MM.1S (cell line): ENCODE data around the gene CALML5.

Experiments
- DNase-seq: peaks from one replicate; pipeline ENCODE4 v3.0.0-alpha.2; 2015
- H2AFZ ChIP-seq: fragments of 300-600 bp; sonication (generic); 2 replicates; pipeline ENCODE4 v1.6.0; 2016; ENCODE audit warnings: antibody characterized with exemption, low read length
- H3F3A ChIP-seq: fragments of 300-600 bp; sonication (generic); 2 replicates; pipeline ENCODE4 v1.6.1; 2016; ENCODE audit warnings: mild to moderate bottlenecking, antibody characterized with exemption, low read length, moderate library complexity, mixed read lengths; ENCODE audit not compliant: insufficient read depth
- H3K27ac ChIP-seq: fragments of 300-600 bp; sonication (generic); 2 replicates; pipeline ENCODE4 v1.5.1; 2016; ENCODE audit warnings: mild to moderate bottlenecking, low read length
- H3K27me3 ChIP-seq: fragments of 300-600 bp; sonication (generic); replicated peaks from 2 replicates; pipeline ENCODE4 v1.6.0; 2016; ENCODE audit warnings: low read length; ENCODE audit not compliant: insufficient read depth
- H3K36me3 ChIP-seq: fragments of 300-600 bp; sonication (generic); replicated peaks from 2 replicates; pipeline ENCODE4 v1.6.1; 2016; ENCODE audit warnings: mild to moderate bottlenecking, low read length, mixed read lengths; ENCODE audit not compliant: insufficient read depth
- H3K4me1 ChIP-seq: fragments of 300-600 bp; sonication (generic); 2 replicates; pipeline ENCODE4 v1.6.1; 2016; ENCODE audit warnings: low read length, mixed read lengths
- H3K4me2 ChIP-seq: fragments of 300-600 bp; sonication (generic); 2 replicates; pipeline ENCODE4 v1.6.0; 2016; ENCODE audit warnings: low read depth, low read length
- H3K4me3 ChIP-seq: fragments of 300-600 bp; sonication (generic); 2 replicates; pipeline ENCODE4 v1.5.1; 2016; ENCODE audit warnings: low read length, mixed read lengths
- H3K79me2 ChIP-seq: fragments of 300-600 bp; sonication (generic); 2 replicates; pipeline ENCODE4 v1.6.1; 2016; ENCODE audit warnings: mixed run types, low read length, mixed read lengths
- H3K9ac ChIP-seq: fragments of 300-600 bp; sonication (generic); 2 replicates; pipeline ENCODE4 v1.6.1; 2016; ENCODE audit warnings: low read length, mixed read lengths
- H3K9me2 ChIP-seq: fragments of 300-600 bp; sonication (generic); replicated peaks from 2 replicates; pipeline ENCODE4 v1.6.1; 2016; ENCODE audit warnings: mild to moderate bottlenecking, low read length, mixed read lengths; ENCODE audit not compliant: insufficient read depth
- H3K9me3 ChIP-seq: fragments of 300-600 bp; sonication (generic); replicated peaks from 2 replicates; pipeline ENCODE4 v1.6.1; 2016; ENCODE audit warnings: mild to moderate bottlenecking, low read length, mixed read lengths; ENCODE audit not compliant: insufficient read depth
- H4K20me1 ChIP-seq: fragments of 300-600 bp; sonication (generic); 2 replicates; pipeline ENCODE4 v1.6.1; 2016; ENCODE audit warnings: mild to moderate bottlenecking, low read length, moderate library complexity, mixed read lengths; ENCODE audit not compliant: insufficient read depth
- CTCF ChIP-seq: fragments of 300-600 bp; sonication (generic); IDR thresholded peaks from 2 replicates; pipeline ENCODE4 v1.5.1; 2016; ENCODE audit warnings: antibody characterized with exemption, low read length, mixed read lengths
- EZH2 ChIP-seq: fragments of 300-600 bp; sonication (generic); optimal IDR thresholded peaks from 2 replicates; pipeline ENCODE3; 2017; ENCODE audit warnings: low read depth, mild to moderate bottlenecking, antibody characterized with exemption, low read length, mixed read lengths
- EZH2phosphoT487 ChIP-seq: fragments of 300-600 bp; sonication (generic); IDR thresholded peaks from 2 replicates; pipeline ENCODE4 v1.6.1; 2018; ENCODE audit warnings: antibody characterized with exemption, low read length

Gene CALML5

GRCh38 chr10:5465976-5466450, 33.4 kb downstream of the CALML5 start:
- Histone ChIP-seq H2AFZ (no peak overlapping the region), H3K9ac (no peak overlapping the region)
- TF ChIP-seq EZH2phosphoT487: no peak
- no peak for TF ChIP-seq EZH2
- no peak for TF ChIP-seq CTCF

GRCh38 chr10:5464546-5464945, 34.8 kb downstream of the CALML5 start:
- Histone ChIP-seq H3K79me2 (no peaks in the 10 kb centered on the region), H3K27me3 (no peaks in the 10 kb centered on the region), H3F3A (no peaks in the 10 kb centered on the region), H3K9me3 (no peaks in the 10 kb centered on the region), H3K4me1 (no peaks in the 10 kb centered on the region), H2AFZ (no peak overlapping the region), H3K9me2 (no peaks in the 10 kb centered on the region), H3K4me3 (no peak overlapping the region), H4K20me1 (no peaks in the 10 kb centered on the region), H3K4me2 (no peak overlapping the region), H3K27ac (no peak overlapping the region), H3K9ac (no peak overlapping the region), H3K36me3 (no peaks in the 10 kb centered on the region)
- no peak for DNase-seq
- TF ChIP-seq EZH2phosphoT487 (no peak), CTCF (no peak), EZH2 (no peak)

More at GRCh38 chr10:5465976-5466450, 33.4 kb downstream of the CALML5 start:
- Histone ChIP-seq H3K9me2 (no peaks in the 10 kb centered on the region), H3K4me1 (no peaks in the 10 kb centered on the region), H4K20me1 (no peaks in the 10 kb centered on the region), H3K4me3 (no peak overlapping the region), H3K27me3 (no peaks in the 10 kb centered on the region), H3F3A (no peaks in the 10 kb centered on the region), H3K79me2 (no peaks in the 10 kb centered on the region), H3K36me3 (no peaks in the 10 kb centered on the region), H3K27ac (no peak overlapping the region), H3K9me3 (no peaks in the 10 kb centered on the region), H3K4me2 (no peak overlapping the region)
- no peak for DNase-seq

GRCh38 chr10:5462841-5463293, 36.5 kb downstream of the CALML5 start:
- no peak for DNase-seq
- Histone ChIP-seq H3K79me2 (no peaks in the 10 kb centered on the region), H2AFZ (no peak overlapping the region), H3F3A (no peaks in the 10 kb centered on the region), H3K27ac (no peak overlapping the region), H3K9me2 (no peaks in the 10 kb centered on the region), H3K27me3 (no peaks in the 10 kb centered on the region), H3K9ac (no peak overlapping the region), H3K4me3 (no peak overlapping the region), H4K20me1 (no peaks in the 10 kb centered on the region), H3K4me2 (no peak overlapping the region), H3K36me3 (no peaks in the 10 kb centered on the region), H3K4me1 (no peaks in the 10 kb centered on the region), H3K9me3 (no peaks in the 10 kb centered on the region)
- no peak for TF ChIP-seq CTCF
- TF ChIP-seq EZH2: no peak
- no peak for TF ChIP-seq EZH2phosphoT487
